K562 (cell line): ENCODE results near the gene HIPK2. TPM values are rescaled to one million over a fixed set of nuclear protein-coding genes. Genes with fewer than 3 reads are reported as not detected.

Source experiments
- ATAC-seq: fragments of 200-7000 bp; cut with Tn5 transposase; 3 replicates; pipeline ENCODE4 v1.9.1; 2020; ENCODE audit warnings: moderate library complexity
- BruUV-seq: library from RNA; stranded (reverse); fragments of 400-500 nt; replicated peaks from 2 replicates; lab custom pipeline; 2021; lab: Mats Ljungman, UMichigan
- CTCF ChIA-PET: fragments of 300-600 bp; formaldehyde crosslinking; extraction: SDS; loops from one replicate; lab custom pipeline; 2021; ENCODE audit warnings: low intra/inter-chr PET ratio; lab: Yijun Ruan, JAX
- POLR2A ChIA-PET: fragments of 300-600, 350-650 bp; sonication (Branson Sonifier 250); formaldehyde crosslinking; extraction: SDS; loops from one replicate; lab custom pipeline; 2021; ENCODE audit warnings: antibody characterized with exemption, inconsistent platforms; lab: Yijun Ruan, JAX
- DNase-seq, 4 experiments: peaks; one replicate each; pipeline versions ENCODE4 v3.0.0 to v3.0.0-alpha.2; 2011 to 2018; ENCODE audit warnings: low spot score in 3 of 4, mixed read lengths in 3 of 4; ENCODE audit errors: extremely low read depth in 1 of 4
- FAIRE-seq: peaks from 2 replicates; lab custom pipeline; 2011; peaks lifted over from hg19 to GRCh38; lab: Jason Lieb, UNC
- H2AFZ ChIP-seq: 2 replicates; pipeline ENCODE4 v1.6.0; 2011; ENCODE audit warnings: low read depth, low read length, control low read depth, inconsistent platforms
- H3K27ac ChIP-seq: fragments of 200-600 bp; 3 replicates; pipeline ENCODE4 v1.8.0; 2011; ENCODE audit warnings: low read depth, mild to moderate bottlenecking, control low read depth, inconsistent platforms, low read length, moderate library complexity, mixed read lengths; ENCODE audit errors: extremely low read depth
- H3K27me3 ChIP-seq, 2 experiments: fragments of 300-600 bp in 1 of 2; 2 replicates in 1 of 2; 3 replicates in 1 of 2; pipeline versions ENCODE4 v1.6.0 to v1.8.0; 2011; ENCODE audit warnings: inconsistent platforms in 2 of 2, low read length in 2 of 2, mild to moderate bottlenecking in 1 of 2, mixed read lengths in 1 of 2, moderate library complexity in 1 of 2; ENCODE audit not compliant: control insufficient read depth in 2 of 2, insufficient read depth in 2 of 2
- H3K36me3 ChIP-seq: fragments of 300-600 bp; 3 replicates; pipeline ENCODE4 v1.8.0; 2011; ENCODE audit warnings: mild to moderate bottlenecking, low read length, inconsistent platforms; ENCODE audit not compliant: control insufficient read depth, insufficient read depth
- H3K4me1 ChIP-seq, 2 experiments: fragments of 200-600 bp in 1 of 2; replicated peaks in 1 of 2; 2 replicates in 1 of 2; 3 replicates in 1 of 2; pipeline versions ENCODE4 v1.5.1 to v1.8.0; 2011; ENCODE audit warnings: inconsistent platforms in 2 of 2, low read length in 2 of 2, mild to moderate bottlenecking in 1 of 2, mixed read lengths in 1 of 2, moderate library complexity in 1 of 2; ENCODE audit not compliant: control insufficient read depth in 2 of 2, insufficient read depth in 2 of 2
- H3K4me2 ChIP-seq: 2 replicates; pipeline ENCODE4 v1.6.1; 2011; ENCODE audit warnings: low read length, control low read depth, inconsistent platforms, mixed read lengths; ENCODE audit not compliant: insufficient read depth
- H3K4me3 ChIP-seq: fragments of 200-600 bp; sonication (generic), shearing (Covaris generic); 2 replicates; pipeline ENCODE4 v1.5.1; 2016; ENCODE audit warnings: control low read depth, inconsistent platforms
- H3K79me2 ChIP-seq: fragments of 200-600 bp; 3 replicates; pipeline ENCODE4 v1.8.0; 2011; ENCODE audit warnings: low read length, inconsistent platforms; ENCODE audit not compliant: control insufficient read depth, insufficient read depth
- H3K9ac ChIP-seq, 2 experiments: 2 replicates each; pipeline versions ENCODE4 v1.6.0 to v1.6.1; 2011; ENCODE audit warnings: low read depth in 2 of 2, low read length in 2 of 2, control low read depth in 1 of 2, inconsistent platforms in 1 of 2, mild to moderate bottlenecking in 1 of 2, mixed read lengths in 1 of 2; ENCODE audit not compliant: insufficient read depth in 1 of 2
- H3K9me1 ChIP-seq: one replicate; pipeline ENCODE4 v1.6.0; 2011; ENCODE audit warnings: inconsistent platforms, mild to moderate bottlenecking, low read length, moderate library complexity; ENCODE audit not compliant: control insufficient read depth, insufficient read depth
- H3K9me3 ChIP-seq: replicated peaks from 2 replicates; pipeline ENCODE4 v1.5.1; 2011; ENCODE audit warnings: low read depth, low read length, inconsistent platforms; ENCODE audit not compliant: control insufficient read depth, insufficient read depth
- H4K20me1 ChIP-seq: replicated peaks from 2 replicates; pipeline ENCODE4 v1.6.1; 2011; ENCODE audit warnings: low read length, inconsistent platforms, mixed read lengths; ENCODE audit not compliant: control insufficient read depth, insufficient read depth
- HDGF ChIP-seq: fragments of 450-650 bp; IDR thresholded peaks from 2 replicates; pipeline ENCODE4 v1.6.1; 2016
- JUN ChIP-seq, 2 experiments: sonication (generic) in 1 of 2; formaldehyde crosslinking in 1 of 2; IDR thresholded peaks; 2 replicates each; pipeline versions ENCODE4 v1.6.1 to v1.8.0; 2012 to 2022; ENCODE audit warnings: borderline replicate concordance in 2 of 2, mild to moderate bottlenecking in 2 of 2, improper control_type of control experiment in 1 of 2, low read depth in 1 of 2, low read length in 1 of 2, missing genetic modification reagents in 1 of 2
- KAT8 ChIP-seq: fragments of 450-650 bp; IDR thresholded peaks from 2 replicates; pipeline ENCODE4 v1.6.1; 2016; ENCODE audit warnings: low read depth, mild to moderate bottlenecking
- KLF1 ChIP-seq: fragments of 450-650 bp; IDR thresholded peaks from 2 replicates; pipeline ENCODE4 v1.6.1; 2016; ENCODE audit warnings: missing genetic modification characterization, missing compliant biosample characterization
- PBX2 ChIP-seq, 2 experiments: IDR thresholded peaks in 1 of 2; conservative IDR thresholded peaks in 1 of 2; 2 replicates each; pipeline ENCODE4 v1.6.1; 2016; ENCODE audit warnings: low read depth in 2 of 2, mild to moderate bottlenecking in 1 of 2, missing compliant biosample characterization in 1 of 2, missing genetic modification characterization in 1 of 2, moderate library complexity in 1 of 2
- POLR2G ChIP-seq: fragments of 200-400 bp; formaldehyde crosslinking; IDR thresholded peaks from 2 replicates; pipeline ENCODE4 v1.6.1; 2017; ENCODE audit warnings: low read depth, mild to moderate bottlenecking, antibody characterized with exemption, low read length, moderate library complexity
- RCOR1 ChIP-seq, 2 experiments: IDR thresholded peaks; 2 replicates each; pipeline ENCODE4 v1.6.1; 2012; ENCODE audit warnings: low read depth in 2 of 2, low read length in 2 of 2, borderline replicate concordance in 1 of 2, improper control_type of control experiment in 1 of 2
- SAP30 ChIP-seq: fragments of 200-600 bp; sonication (generic); IDR thresholded peaks from 2 replicates; pipeline ENCODE4 v1.6.1; 2012; ENCODE audit warnings: borderline replicate concordance, low read depth, mild to moderate bottlenecking, moderate library complexity, low read length, control low read depth, inconsistent platforms; ENCODE audit not compliant: insufficient read depth, poor library complexity, severe bottlenecking
- STAT5B ChIP-seq: fragments of 250-450 bp; sonication (Bioruptor Pico); IDR thresholded peaks from 2 replicates; pipeline ENCODE4 v1.8.0; 2021; ENCODE audit warnings: mild to moderate bottlenecking, inconsistent platforms
- WHSC1 ChIP-seq: IDR thresholded peaks from one replicate; pipeline ENCODE4 v1.6.1; 2012; ENCODE audit warnings: low read length, control low read depth, inconsistent platforms
- ZNF57 ChIP-seq: fragments of 450-650 bp; formaldehyde crosslinking; IDR thresholded peaks from 2 replicates; pipeline ENCODE4 v1.4.0; 2020; ENCODE audit warnings: mild to moderate bottlenecking, moderate library complexity
- ZNF668 ChIP-seq: fragments of 250-450 bp; sonication (Bioruptor Pico); IDR thresholded peaks from 2 replicates; pipeline ENCODE4 v1.8.0; 2022; ENCODE audit warnings: mild to moderate bottlenecking, inconsistent platforms
- WGBS: fragments of 100-300 bp; shearing (Covaris generic); methylation state at CpG from one replicate; pipeline ENCODE4 v1.1.6; 2016; ENCODE audit warnings: low coverage, mixed read lengths; ENCODE audit not compliant: insufficient coverage; ENCODE audit errors: missing lambda C conversion rate; 5-methylcytosine and 5-hydroxymethylcytosine counted together
- in situ Hi-C: fragments of 300-500 bp; cut with MboI; formaldehyde crosslinking; loops from 4 replicates; pipeline ENCODE4 v1.15.0; 2018; ENCODE audit warnings: inconsistent platforms, mixed read lengths
- intact Hi-C: fragments of 100-400 bp; cut with micrococcal nuclease; formaldehyde crosslinking; loops from 2 replicates; pipeline ENCODE4 v1.14.2; 2022
- polyA plus RNA-seq, 8 experiments: library from polyadenylated mRNA; depleted of rRNA in 4 of 8; stranded (reverse) in 5 of 8; unstranded in 3 of 8; fragments of >200 nt; fragmentation: Nextera tagmentation in 2 of 8; fragmentation: Illumina TruSeq in 1 of 8; extraction: Ambion mirVana in 2 of 8; extraction: Trizol in 1 of 8; gene quantifications; 2 replicates each; pipeline versions ENCODE4 v1.2.1 to v1.2.3, GENCODE V29; 2011 to 2014; ENCODE audit warnings: inconsistent platforms in 1 of 8, missing spikeins in 1 of 8
- total RNA-seq, 7 experiments: library from RNA; depleted of rRNA in 6 of 7; stranded (reverse); fragments of >200 nt in 6 of 7; fragmentation: Illumina TruSeq in 2 of 7; extraction: Trizol in 2 of 7; gene quantifications; 2 replicates each; pipeline versions ENCODE4 v1.2.1 to v1.2.3, GENCODE V29; 2011 to 2021; ENCODE audit warnings: low replicate concordance in 1 of 7

HIPK2 gene
- total and polyA plus RNA-seq, 9 of the 15 experiments (the other 6 are each of a cell fraction or from before 2014, with no cell fraction given) = 0.69 to 19.8 (median 5.1) TPM

GRCh38 chr7:139718141-139718540 is 59.7 kb downstream of the HIPK2 start:
- Histone ChIP-seq H3K4me2 (no peak overlapping the region), H3K79me2 (no peaks in the 10 kb centered on the region), H3K4me3 (no peak overlapping the region), H3K4me1 (no peaks in the 10 kb centered on the region), H3K9me1 (no peaks in the 10 kb centered on the region), H3K9me3 (no peaks in the 10 kb centered on the region), H2AFZ (no peak overlapping the region), H3K9ac (no peak overlapping the region), H3K36me3 (peaks cover 14% of the 10 kb centered on the region; the same call in 2 of the 3 replicates), H3K27me3 (peaks cover 0 to 6% of the 10 kb centered on the region in 2 experiments; a peak in 2 of 5 replicates), H3K27ac (no peak overlapping the region), H4K20me1 (0 out of 2 replicates have a peak, but pooled peaks cover 3% of the 10 kb centered on the region)
- ATAC-seq = no peak
- ChIA-PET POLR2A (no interaction called here), CTCF (interaction anchor here (0.6 kb wide), 1 partner anchor 52 kb away, joined by 3 read pairs; no protein-coding TSS in a partner anchor)
- intact Hi-C loops (no loop called here), in situ Hi-C loops (no loop called here)
- no TSS peak for BruUV-seq
- DNase-seq = no peak
- TF ChIP-seq ZNF57 (CRISPR knock-in tag) (no peak), HDGF (no peak), RCOR1 (IDR thresholded peaks at IDR 0.05; ENCODE audit: borderline replicate concordance in 1 of 2, low read depth in 2 of 2, low read length in 2 of 2) (no peak), POLR2G (no peak), KAT8 (no peak)
- no peak for FAIRE-seq

- intact Hi-C loops = no loop called here
- H4K20me1 ChIP-seq = 0 out of 2 replicates have a peak, but pooled peaks cover 3% of the 10 kb centered on the region
- H3K27ac ChIP-seq = no peak overlapping the region
- BruUV-seq = TSS peak; percentile 40
- 80% methylated on average over 39 of the region's 39 CpGs for WGBS
- H3K9me3 ChIP-seq = no peaks in the 10 kb centered on the region
- no peaks in the 10 kb centered on the region for H3K4me1 ChIP-seq
- no peak for DNase-seq
- ATAC-seq = no peak
- no peaks in the 10 kb centered on the region for H3K79me2 ChIP-seq
- peaks cover 14% of the 10 kb centered on the region; the same call in 2 of the 3 replicates for H3K36me3 ChIP-seq
- no peak overlapping the region for H3K4me2 ChIP-seq
- in situ Hi-C loops = no loop called here
- peaks cover 0 to 6% of the 10 kb centered on the region in 2 experiments; a peak in 2 of 5 replicates for H3K27me3 ChIP-seq
- FAIRE-seq = no peak
- no peak overlapping the region for H3K4me3 ChIP-seq
- ChIA-PET POLR2A (no interaction called here), CTCF (no interaction called here)
- H3K9ac ChIP-seq = no peak overlapping the region
- no peak overlapping the region for H2AFZ ChIP-seq
- H3K9me1 ChIP-seq = no peaks in the 10 kb centered on the region
- peak; percentile 18 for TF ChIP-seq WHSC1
- no peak for TF ChIP-seq PBX2 (CRISPR knock-in tag; IDR thresholded peaks at IDR 0.05; ENCODE audit: low read depth)
- TF ChIP-seq PBX2 (tag; conservative IDR thresholded peaks at IDR 0.05; ENCODE audit: low read depth) = no peak
- TF ChIP-seq STAT5B (CRISPR knock-in tag) = no peak
- peak; percentile 37 for TF ChIP-seq SAP30
- TF ChIP-seq JUN (IDR thresholded peaks at IDR 0.05; ENCODE audit: borderline replicate concordance, low read depth, low read length) = no peak
- no peak for TF ChIP-seq JUN (CRISPR knock-in tag; IDR thresholded peaks at IDR 0.05; ENCODE audit: borderline replicate concordance)
- TF ChIP-seq ZNF668 = no peak
- TF ChIP-seq KLF1 = 0 out of 2 replicates have a peak, but pooled peaks have one; percentile 17
Measured at GRCh38 chr7:139716156-139716942, 61.4 kb downstream of the HIPK2 start.
